ENCODE results near the gene PTGIS.

- TF ChIP-seq CTCF (IDR thresholded peaks at IDR 0.05) (no peak), POLR2A (IDR thresholded peaks at IDR 0.05) (no peak)
Observed at GRCh38 chr20:49481116-49481515, 86.8 kb downstream of the PTGIS start.

Measured in right lobe of liver (tissue), 4 donors.